ENCODE data around the gene RAB11FIP3.
A peak's percentile ranks its signal among the peaks of the same experiment; 100 is the strongest.

RAB11FIP3 gene

DNA sequence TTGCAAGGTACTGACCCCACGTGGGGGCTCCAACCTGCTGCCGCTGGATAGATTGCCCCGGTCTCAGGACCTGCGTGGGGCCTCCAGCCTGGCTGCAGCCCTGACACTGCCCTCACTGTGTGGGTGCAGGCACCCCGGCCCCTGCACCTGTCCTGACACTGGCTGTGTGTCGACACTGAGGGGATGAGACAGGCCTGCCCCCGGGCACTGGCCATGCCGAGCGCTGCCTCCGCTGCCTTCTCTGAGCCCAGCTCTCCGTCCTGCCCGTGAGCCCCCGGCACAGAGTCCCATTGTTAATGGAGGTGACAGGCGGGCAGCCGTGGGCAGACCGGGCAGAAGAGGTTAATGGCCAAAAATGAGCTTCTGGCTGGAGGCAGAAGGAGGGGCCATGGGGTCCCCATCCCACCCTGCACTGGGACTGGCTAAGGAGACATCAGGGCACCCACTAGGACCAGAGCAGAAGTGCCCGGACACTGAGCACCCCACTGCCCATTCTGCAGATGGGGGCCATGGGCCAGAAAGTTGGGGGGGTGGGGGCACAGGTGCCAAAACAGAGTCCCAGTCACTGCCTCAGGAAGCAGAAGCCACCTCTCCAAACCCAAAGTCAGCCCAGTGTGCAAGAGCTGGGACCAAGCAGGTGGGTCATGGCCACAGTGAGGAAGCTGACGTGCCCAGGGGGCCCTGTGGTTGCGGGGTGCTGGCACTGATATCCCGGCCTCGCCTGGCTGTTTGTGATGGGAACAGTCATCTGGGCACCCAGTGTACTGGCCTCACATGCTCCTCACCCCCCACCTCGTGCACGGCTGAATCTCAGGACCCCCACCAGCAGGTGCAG lies 132.2 kb downstream of the RAB11FIP3 start:
- no peak for DNase-seq

DNA sequence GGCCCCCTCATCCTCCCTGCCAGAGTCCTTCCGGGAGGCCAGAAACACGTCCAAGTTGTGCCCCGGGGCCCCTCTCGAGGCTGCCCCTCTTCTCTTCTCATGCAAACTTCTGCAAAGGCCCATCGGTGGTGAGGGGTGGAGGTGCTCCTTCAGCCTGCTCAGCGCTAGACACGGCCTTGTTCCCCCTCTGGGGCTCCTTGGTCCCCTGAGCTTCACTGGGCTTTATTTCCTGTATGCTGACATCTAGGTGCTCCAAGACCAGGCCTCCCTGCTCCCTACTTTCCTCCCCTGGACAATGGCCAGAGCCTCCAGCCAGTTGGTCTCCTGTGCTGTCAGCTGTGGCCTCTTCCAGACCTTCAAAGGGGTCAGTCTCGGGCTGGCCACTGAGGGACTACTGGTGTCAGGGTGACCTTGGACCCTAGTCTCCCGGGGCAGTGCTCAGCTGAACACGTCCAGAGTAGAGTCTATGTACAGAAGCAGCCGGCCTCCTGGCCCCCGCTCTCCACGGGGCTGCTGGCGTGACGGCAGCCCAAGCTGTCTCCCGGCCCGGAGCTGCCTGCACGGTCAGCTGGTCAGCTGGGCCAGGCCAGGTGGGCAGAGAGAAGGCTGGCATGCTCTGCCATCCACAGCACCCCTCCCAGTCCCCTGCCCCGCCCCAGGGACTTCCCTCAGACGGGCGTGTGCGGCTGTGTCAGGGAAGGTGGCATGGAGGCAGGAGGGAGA lies 133.0 kb downstream of the RAB11FIP3 start:
- no peak for DNase-seq

DNA sequence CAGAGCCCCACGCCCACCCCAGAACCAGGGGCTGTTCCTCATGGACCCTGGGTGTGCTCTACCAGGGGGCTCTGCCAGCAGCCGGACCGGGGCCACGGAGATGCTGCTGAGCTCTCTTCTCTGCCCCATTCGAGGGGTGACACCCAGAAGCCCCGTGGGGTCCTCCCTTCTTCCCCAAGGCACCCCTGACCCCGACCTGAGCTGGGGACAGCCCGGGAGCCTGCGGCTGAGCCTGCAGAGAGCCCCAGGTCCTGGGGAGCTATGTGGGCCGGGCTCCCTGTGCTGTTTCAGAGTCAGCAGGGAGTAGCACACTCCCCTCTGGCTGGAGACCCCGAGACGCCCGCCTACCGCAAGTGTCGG lies 133.6 kb downstream of the RAB11FIP3 start:
- DNase-seq, result no peak

DNA sequence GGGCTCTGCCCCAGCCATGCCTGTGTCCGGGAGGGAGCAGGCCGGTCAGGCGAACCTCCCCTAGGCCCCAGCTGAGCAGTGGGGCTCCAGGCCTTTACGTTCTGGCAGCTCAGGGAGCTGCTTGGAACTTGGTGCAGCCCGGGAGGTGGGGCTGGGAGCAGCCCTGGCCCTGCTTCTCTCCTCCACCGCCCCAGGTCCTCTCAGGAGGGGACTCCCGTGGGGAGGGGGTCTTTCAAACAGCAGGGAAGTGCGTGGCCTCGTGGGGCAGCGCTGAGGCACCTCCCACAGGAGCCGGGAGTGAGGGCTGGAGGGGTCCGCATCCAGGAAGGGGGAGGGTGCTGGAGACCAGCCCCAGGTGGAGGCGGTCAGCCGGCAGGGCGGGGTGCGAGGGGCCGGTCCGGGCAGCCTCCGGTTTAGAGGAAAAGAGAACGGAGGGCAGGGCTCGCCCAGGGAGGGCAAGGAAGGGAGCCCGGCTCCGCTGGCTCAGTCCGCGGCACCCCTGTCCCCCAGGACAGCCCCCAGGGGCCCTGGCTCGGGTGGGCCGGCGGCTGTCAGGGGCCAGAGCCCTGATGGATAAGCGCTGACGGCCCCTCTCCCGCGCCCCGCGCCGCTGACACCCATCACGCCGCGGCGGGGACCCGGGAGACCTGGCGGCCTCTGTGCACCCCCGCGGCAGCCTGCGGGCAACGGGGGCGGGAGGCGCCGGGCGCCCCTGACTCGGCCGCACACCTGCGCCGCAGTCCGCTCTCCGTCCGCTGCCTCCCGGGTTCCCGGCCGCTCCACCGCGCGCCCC lies 134.2 kb downstream of the RAB11FIP3 start:
- no peak for DNase-seq

DNA sequence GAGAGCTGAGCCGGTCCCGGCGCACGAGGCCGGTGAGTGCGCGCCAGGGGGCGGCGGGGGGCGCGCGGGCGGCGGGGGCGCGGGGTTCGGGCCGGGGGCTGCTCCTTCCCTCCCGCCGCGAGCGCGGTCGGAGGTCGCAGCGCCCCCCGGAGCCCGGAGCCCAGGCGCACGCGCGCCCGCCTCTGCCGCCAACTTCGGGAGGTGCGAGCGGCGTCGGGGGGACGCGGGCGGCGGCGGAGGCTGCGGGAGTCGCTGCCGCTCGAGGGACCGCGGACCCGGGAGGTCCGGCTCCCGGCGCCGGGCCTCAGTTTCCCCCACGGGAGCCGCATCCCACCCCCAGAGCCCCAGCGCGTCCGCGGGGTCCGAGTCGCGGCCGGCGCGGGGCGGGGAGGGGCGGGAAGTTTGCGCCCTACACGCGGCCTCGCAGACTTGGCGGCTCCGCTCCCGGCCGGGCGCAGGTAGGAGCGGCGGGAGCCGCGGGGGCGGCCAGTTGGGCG lies 134.8 kb downstream of the RAB11FIP3 start, which contains the start of gene PRR35:
TSS of gene PRR35 (plus strand) at position 191 of the 497 bp plus-strand sequence. CDS start 2,901 bp downstream, outside the sequence.
- DNase-seq, result no peak

DNA sequence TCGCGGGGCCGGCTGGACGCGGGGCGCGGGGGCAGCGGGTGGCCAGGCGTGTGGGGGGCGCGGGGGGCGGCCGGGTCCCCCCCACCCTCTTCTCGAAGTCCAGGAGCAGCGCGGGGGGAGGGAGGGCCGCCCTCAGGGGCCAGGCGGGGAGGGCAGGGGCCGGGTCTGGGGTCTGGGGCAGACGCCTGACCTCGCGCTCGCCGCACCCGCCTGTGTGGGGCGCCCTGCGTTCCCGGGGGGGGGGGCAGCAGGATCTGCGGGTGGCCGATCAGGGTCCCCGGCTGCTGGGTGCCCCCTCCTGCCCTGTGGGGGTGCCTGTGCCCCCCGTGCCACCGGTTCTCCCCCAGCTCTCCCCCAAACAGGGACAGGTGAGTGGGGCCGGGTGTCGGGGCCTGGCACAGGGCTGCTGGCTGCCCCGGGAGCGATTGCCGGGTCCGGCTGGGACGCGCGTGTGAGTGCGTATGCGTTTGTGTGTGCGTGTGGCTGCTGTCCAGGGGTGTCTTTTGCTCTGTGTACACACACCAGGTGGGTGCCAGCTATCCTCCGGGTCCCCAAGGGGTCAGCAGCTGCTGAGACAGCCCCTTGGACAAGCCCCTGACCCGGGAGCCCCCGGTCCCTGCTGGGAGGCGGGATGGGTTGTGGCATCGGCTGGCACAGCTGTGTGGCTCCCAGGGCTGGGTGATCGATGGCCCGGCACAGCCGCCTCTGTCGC lies 135.4 kb downstream of the RAB11FIP3 start:
- DNase-seq, result no peak

DNA sequence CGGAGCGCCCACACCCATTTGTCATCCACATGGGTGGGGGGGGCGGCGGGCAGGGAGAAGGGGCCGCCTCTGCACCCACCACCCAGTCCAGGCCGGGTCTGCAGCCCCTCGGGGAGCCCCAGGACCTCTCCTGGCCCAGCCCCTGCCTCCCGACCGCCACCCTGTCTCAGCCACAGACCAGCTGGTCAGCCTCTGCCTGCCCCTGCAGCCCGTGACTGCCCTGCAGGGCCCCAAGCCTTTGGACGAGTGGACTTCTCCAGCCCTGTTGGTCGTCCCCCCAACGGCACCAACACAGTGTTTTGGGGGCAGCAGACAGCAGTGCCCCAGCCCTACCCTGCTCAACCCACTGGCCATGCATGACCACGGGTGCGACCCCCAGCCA lies 136.0 kb downstream of the RAB11FIP3 start:
- no peak for DNase-seq

DNA sequence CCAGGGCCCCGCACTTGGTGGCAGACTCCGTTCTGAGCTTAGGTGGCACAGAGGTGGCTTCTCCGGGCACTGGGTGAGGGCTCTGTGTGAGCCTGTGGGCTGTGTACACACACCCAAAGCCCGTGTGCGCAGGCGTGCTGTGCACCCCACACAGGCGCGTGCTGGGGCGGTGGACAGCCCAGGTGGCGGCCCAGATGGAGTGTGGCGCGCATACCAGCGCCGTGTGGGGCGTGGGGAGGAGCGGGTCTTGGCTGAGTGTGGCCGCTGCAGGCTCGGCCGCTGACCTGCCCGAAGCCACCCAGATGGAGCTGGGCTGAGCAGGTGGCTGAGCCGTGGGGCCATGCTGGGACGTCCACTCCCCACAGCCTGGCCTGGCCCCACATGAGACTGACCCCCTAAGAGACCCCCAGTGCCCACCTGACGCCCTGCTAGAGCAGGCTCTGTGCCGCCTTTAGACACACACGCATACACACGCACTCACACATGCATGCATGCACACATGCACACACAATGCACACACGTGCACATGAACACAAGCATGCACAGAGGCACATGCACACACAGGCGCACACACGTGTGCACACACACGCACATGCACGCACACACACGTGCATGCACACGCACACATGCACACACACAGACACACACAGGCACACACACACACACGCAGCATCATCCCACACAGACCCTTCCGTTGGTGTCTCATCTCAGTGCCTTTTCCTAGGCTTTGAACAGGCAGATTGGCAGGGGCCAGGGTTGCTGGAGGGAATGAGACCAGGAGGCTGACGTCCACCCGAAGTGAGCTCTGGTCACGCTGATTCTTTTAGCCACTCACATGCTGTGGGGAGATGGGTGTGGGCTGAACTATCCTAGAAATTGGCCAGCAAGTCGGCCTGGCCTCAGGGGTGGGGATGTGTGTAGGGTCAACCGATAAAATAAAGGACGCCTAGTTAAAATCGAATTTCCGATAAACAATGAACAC lies 136.8 kb downstream of the RAB11FIP3 start:
- DNase-seq, result no peak

DNA sequence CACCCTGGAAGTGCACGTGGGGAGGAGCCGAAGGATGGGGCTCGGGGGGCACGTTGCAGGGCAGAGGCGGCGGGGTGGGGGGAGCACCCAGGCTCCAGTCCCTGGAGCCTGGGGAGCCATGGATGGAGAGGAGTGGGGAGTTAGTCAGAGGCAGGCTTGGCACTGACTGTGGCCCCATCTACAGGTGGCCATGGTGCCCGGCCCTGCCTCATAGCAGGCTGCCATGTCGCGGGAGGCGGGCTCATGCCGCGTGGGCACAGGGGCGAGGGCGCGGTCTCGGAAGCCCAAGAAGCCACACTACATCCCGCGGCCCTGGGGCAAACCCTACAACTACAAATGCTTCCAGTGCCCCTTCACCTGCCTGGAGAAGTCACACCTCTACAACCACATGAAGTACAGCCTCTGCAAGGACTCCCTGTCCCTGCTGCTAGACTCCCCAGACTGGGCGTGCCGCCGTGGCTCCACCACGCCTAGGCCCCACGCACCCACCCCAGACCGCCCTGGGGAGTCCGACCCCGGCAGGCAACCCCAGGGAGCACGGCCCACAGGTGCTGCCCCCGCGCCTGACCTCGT lies 137.7 kb downstream of the RAB11FIP3 start:
- DNase-seq, result no peak

DNA sequence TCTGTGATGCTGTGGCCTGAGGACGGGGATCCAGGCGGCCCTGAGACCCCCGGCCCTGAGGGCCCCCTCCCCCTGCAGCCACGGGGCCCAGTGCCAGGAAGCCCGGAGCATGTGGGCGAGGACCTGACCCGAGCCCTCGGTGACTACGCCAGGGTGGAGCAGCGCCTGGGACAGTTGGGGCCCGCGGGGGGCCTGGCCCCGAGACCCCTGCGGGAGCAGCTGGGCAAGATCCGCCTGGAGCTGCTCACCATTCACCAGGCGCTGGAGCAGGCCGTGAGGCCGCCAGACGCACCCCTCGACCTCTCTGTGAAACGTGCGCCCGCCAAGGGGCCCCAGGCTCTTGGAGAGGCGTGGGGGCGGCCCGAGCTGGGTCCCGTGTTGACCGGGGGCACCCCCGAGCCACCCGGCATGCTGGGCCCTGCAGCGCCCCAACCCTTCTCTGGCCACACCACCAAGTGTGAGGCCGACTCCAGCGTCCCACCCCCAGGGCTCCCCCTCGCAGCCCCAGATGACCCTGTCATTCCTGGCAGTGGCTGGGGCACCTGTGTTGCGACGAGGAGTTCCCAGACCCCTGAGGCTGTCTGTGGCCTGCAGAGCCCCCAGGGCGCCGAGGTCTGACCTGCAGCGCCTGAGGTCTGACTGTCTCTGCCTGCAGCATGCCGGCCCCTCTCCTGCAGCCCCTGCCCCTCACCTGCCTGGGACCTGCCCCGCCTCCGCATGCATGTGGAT lies 139.4 kb downstream of the RAB11FIP3 start:
- DNase-seq, result no peak

DNA sequence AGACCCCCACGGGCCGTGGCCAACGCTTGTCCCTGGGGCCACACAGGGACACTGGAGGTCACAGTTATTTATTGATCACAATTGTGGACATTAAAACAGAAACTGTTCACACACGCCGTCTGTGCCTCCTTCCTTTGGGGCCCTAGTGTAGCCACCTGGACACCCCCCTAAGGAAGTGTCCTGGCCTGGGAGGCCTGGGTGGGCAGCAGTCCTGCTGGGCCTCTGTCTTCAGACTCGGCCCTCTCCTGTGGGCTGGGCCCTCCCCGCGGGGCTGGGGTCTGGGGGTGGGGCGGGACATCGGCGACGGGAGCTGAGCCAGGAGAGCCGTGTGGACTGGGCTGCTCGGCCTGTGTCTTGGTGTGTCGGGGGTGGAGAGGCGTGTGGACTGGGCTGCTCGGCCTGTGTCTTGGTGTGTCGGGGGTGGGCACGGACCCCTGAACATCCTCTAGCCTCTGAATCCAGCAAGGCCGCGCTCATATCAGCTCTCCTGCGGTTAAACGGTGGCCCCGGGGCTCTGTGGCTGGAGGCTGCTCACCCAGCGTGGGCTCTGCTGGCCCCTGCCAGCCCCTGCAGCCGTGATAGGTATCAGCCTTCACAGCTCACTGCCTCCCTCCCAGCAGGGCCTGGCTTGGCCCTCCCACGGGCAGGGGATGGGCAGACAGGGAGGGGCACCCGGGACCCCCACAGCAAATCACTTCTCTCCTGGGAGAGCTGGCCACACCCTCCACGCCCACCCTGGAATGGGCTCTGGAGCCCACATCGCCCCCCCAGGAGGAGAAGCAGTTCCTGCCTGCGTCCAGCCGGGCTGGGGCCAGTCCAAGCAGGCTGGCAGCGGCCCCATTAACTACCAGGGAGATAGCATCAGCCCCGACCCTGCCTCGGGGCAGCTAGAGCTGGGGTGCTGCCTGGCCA lies 140.2 kb downstream of the RAB11FIP3 start:
- no peak for DNase-seq

DNA sequence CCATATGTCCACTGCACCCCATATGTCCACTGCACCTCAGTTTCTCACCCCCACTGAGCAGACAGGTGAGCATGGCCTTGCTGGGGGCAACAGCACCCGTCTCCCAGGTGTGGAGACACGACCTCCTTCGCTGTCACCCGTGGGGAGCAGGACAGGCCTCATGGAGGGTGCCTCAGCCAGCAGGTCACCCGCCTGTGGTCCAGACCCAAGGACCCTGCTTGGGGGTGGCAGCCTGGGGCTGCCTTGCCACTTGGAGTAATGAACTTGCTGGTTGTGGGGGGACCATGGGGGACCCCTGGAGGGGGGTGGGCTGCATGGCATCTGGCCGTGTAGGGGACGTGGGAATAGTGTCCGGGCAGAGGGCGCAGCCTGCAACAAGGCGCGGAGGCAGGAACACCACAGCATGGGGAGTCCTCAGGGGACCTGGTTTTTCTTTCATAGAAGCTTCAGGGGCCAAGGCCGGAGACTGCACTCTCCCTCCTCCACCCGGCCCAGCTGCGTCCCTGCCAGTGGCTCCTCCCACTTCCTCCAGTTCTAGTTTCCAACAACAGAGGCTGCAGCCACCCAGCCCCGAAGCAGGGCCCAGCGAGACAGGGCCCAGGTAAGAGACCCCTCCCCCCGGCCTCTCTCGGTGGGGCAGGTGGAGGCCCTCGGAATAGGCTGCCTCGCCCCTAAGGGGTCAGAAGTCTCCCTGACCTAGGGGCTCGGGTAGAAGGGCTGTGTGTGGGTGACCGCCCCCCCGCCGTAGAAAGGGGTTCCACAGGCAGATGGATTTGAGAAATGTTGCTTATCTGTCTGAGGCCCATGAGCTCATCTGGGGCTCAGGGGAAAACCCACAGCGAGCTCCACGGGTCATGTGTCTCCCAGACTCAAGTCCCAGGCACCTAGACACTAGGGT lies 141.3 kb downstream of the RAB11FIP3 start, which contains the start of gene NHLRC4:
TSS of gene NHLRC4 (plus strand) at position 531 of the 898 bp plus-strand sequence. CDS start 1,043 bp downstream, outside the sequence.
- peak; percentile 37 for DNase-seq

DNA sequence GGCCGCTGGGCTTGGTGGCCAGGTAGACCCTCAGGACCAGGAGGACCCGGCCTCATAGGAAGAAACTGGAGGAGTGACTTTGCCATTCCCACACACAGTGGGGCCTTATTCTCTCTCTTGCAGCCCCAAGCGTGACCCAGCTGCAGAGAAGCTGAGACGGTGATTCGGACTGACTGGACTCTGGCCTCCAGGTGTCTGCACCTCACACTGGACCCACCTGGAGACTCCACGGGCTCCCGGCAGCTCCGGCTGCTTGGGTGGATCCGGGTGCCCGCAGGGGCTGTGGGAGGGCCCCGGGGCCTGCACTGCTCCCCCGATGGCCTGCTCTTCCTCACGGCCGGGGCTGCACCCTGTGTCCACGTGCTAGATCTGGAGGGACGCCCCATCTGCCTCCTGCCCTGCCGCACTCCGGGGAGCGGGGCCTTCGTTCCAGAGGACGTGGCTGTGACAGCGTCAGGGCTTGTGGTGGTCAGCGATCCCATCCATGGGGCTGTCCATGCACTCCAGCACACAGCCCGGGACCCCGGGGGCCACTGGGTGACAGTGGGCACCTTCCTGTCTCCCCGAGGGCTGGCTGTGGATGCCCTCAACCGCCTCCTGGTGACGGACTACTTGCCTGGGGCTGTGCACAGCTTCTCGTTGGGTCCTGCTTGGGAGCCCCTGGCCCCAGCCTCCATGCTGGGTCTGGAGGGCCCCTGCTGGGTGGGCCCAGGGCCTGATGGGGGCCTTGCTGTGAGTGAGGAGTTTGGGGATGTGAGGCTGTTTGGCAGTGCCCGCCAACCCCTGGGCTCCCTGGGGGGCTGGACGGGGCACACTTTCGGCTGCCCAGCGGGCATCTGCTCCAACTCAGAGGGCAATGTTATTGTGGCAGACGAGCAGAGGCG lies 142.2 kb downstream of the RAB11FIP3 start:
- no peak for DNase-seq

DNA sequence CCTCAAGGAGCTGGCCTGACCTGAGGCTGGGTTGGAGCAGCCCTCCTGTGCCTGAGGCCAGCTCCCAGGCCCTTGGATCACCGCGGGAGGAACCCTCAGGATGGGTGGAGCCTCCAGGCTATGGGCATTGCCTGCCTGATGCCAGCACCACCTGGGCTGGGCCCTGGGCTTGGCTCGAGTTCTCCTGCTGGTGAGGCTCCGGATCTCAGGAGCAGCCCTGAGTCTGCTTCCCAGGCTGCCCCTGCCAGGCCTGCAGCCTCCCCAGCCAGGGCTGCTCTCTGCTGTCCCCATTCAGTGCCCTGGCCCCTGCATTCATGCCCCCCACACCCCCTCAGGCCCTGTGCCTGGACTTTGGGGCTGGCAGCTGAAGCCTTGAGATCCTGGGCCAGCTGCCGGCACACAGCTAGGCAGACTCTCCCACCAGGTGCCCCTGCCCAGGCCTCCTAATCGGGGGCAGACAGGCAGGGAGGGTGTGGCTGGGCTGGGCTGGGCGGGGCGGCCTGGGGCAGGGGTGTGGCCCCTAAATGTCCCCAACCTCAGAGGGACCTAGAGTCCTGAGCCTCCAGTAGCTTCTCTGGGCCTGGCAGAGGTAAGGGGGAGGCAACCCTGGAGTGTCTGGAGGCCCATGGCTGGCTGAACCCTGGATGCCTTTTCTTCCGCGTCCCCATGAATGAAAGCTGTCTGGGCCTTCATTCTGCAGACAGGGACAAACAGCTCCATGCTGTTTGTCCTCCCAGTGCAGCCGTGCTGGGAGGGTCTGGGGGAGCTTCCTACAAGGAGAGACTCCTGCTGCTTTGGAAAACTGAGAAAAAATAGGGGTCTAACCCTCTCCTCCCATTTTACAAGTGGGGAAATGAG lies 143.2 kb downstream of the RAB11FIP3 start:
- DNase-seq, result no peak

DNA sequence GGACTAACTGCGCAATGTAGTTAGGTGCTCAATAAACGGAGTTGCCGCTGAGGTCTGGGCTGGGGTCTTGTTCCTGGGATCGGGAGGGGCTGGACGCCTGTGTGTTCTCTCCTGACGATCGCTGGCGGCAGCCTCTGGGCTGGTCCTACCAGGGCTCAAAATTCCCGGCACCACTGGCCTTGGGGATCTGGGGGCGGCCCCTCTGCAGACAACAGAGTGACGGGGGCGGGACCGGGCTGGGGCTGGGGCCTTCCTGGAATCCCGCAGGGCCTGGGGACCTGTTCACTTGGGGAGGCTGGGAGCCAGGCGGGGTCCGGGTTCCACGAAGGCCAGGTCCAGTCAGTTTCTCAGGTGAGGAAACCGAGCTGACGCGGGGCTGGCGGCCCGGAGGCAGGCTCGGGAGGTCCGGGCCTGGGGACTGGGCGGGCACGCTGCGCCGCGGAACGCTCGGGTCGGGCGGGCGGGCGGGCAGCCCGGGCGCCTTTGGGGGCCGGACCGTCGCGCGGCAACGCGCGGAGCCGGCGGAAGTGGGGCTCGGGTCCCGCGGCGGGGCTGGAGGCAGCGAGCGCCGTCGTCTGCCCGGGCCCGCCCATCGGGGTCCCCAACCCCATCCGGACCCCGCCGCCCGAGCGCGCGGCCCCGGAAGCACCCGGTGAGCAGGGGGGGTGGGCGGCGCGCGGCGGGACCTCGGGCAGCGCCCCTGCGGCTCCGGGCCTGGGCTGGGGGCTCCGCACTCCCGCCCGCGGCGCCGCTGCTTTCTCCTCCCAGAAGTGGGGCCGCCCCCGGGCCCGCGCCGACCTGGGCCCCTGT lies 144.2 kb downstream of the RAB11FIP3 start, which contains the start of gene PIGQ:
TSS of gene PIGQ (plus strand) at position 524 of the 810 bp plus-strand sequence. CDS start 4,107 bp downstream, outside the sequence.
- DNase-seq, result peak; percentile 69

Data from activated naive CD4-positive, alpha-beta T cell treated with Interleukin-2 at 50 U/mL for 16 hours (primary cell).